Mesendoderm (in vitro differentiated cells): Measurements from ENCODE around the gene CDC34.
A peak's percentile ranks its signal among the peaks of the same experiment; 100 is the strongest.

Experiments
- DNase-seq: peaks from one replicate; pipeline ENCODE4 v3.0.0; 2013
- H2AK5ac ChIP-seq: 2 replicates; pipeline ENCODE4 v1.6.1; 2013; ENCODE audit warnings: low read length, inconsistent platforms
- H2BK120ac ChIP-seq: 2 replicates; pipeline ENCODE4 v1.6.1; 2013; ENCODE audit warnings: low read depth, mild to moderate bottlenecking, low read length, moderate library complexity, mixed read lengths
- H2BK15ac ChIP-seq: replicated peaks from 2 replicates; pipeline ENCODE4 v1.6.1; 2013; ENCODE audit warnings: low read depth, mild to moderate bottlenecking, moderate library complexity
- H2BK5ac ChIP-seq: 2 replicates; pipeline ENCODE4 v1.6.1; 2013; ENCODE audit warnings: low read length, inconsistent platforms
- H3K18ac ChIP-seq: 2 replicates; pipeline ENCODE4 v1.6.1; 2013; ENCODE audit warnings: mild to moderate bottlenecking, low read length, mixed read lengths
- H3K23ac ChIP-seq: one replicate; pipeline ENCODE4 v1.6.1; 2013; ENCODE audit warnings: low read length
- H3K27ac ChIP-seq: 2 replicates; pipeline ENCODE4 v1.5.1; 2013; ENCODE audit warnings: low read depth, mild to moderate bottlenecking, inconsistent platforms, low read length, moderate library complexity
- H3K27me3 ChIP-seq: 2 replicates; pipeline ENCODE4 v1.6.1; 2013; ENCODE audit warnings: low read length, control low read depth, mild to moderate bottlenecking, inconsistent platforms; ENCODE audit not compliant: insufficient read depth, poor library complexity
- H3K36me3 ChIP-seq: 2 replicates; pipeline ENCODE4 v1.6.1; 2013; ENCODE audit warnings: low read length, inconsistent platforms; ENCODE audit not compliant: control insufficient read depth, insufficient read depth
- H3K4ac ChIP-seq: one replicate; pipeline ENCODE4 v1.6.1; 2013; ENCODE audit warnings: low read depth, mild to moderate bottlenecking, low read length, moderate library complexity
- H3K4me1 ChIP-seq: 2 replicates; pipeline ENCODE4 v1.6.1; 2013; ENCODE audit warnings: low read depth, low read length, inconsistent platforms; ENCODE audit not compliant: control insufficient read depth
- H3K4me2 ChIP-seq: 2 replicates; pipeline ENCODE4 v1.6.1; 2013; ENCODE audit warnings: low read length
- H3K4me3 ChIP-seq: 2 replicates; pipeline ENCODE4 v1.5.1; 2013; ENCODE audit warnings: mild to moderate bottlenecking, low read length
- H3K56ac ChIP-seq: one replicate; pipeline ENCODE4 v1.6.1; 2013; ENCODE audit warnings: low read length
- H3K79me1 ChIP-seq: 2 replicates; pipeline ENCODE4 v1.6.1; 2013; ENCODE audit warnings: low read length, inconsistent platforms
- H3K79me2 ChIP-seq: 2 replicates; pipeline ENCODE4 v1.6.1; 2013; ENCODE audit warnings: mild to moderate bottlenecking, low read length; ENCODE audit not compliant: control insufficient read depth, insufficient read depth
- H3K9ac ChIP-seq: 2 replicates; pipeline ENCODE4 v1.6.1; 2013; ENCODE audit warnings: low read length, inconsistent platforms
- H4K5ac ChIP-seq: one replicate; pipeline ENCODE4 v1.6.1; 2013; ENCODE audit warnings: low read length
- H4K8ac ChIP-seq: one replicate; pipeline ENCODE4 v1.6.1; 2013; ENCODE audit warnings: low read depth, mild to moderate bottlenecking, control low read depth, low read length, moderate library complexity
- WGBS: extraction: QIAGEN DNeasy Blood & Tissue Kit; methylation state at CpG from one replicate; pipeline ENCODE4 v1.1.7; 2013; ENCODE audit warnings: low lambda C conversion rate, missing lambda C conversion rate; ENCODE audit not compliant: insufficient coverage; ENCODE audit errors: extremely low coverage; 5-methylcytosine and 5-hydroxymethylcytosine counted together

The CDC34 gene

GRCh38 chr19:567296-567900 lies 35.8 kb downstream of the CDC34 start:
- Histone ChIP-seq H3K36me3 (no peaks in the 10 kb centered on the region), H2BK5ac (no peak overlapping the region), H4K5ac (no peak overlapping the region), H3K4me1 (no peaks in the 10 kb centered on the region), H3K4me2 (no peak overlapping the region), H3K9ac (no peak overlapping the region), H3K56ac (no peak overlapping the region), H4K8ac (no peak overlapping the region), H3K18ac (no peak overlapping the region), H3K23ac (no peak overlapping the region), H3K27ac (no peak overlapping the region), H2AK5ac (no peak overlapping the region), H2BK15ac (no peak overlapping the region), H3K4me3 (no peak overlapping the region), H3K79me1 (no peaks in the 10 kb centered on the region), H2BK120ac (no peak overlapping the region), H3K27me3 (no peaks in the 10 kb centered on the region), H3K4ac (no peak overlapping the region), H3K79me2 (no peaks in the 10 kb centered on the region)
- WGBS = no CpG with 5 or more reads among the region's 22 CpGs
- no peak for DNase-seq

GRCh38 chr19:570251-570686 lies 38.7 kb downstream of the CDC34 start:
- Histone ChIP-seq H3K79me2 (peaks cover 26% of the 10 kb centered on the region), H3K4me3 (no peak overlapping the region), H3K79me1 (no peaks in the 10 kb centered on the region), H2BK120ac (no peak overlapping the region), H3K27me3 (no peaks in the 10 kb centered on the region), H3K56ac (no peak overlapping the region), H2AK5ac (no peak overlapping the region), H3K18ac (no peak overlapping the region), H4K8ac (no peak overlapping the region), H3K9ac (no peak overlapping the region), H2BK15ac (no peak overlapping the region), H3K36me3 (no peaks in the 10 kb centered on the region), H3K27ac (no peak overlapping the region), H3K23ac (no peak overlapping the region), H2BK5ac (no peak overlapping the region), H4K5ac (no peak overlapping the region), H3K4me1 (peaks cover 5% of the 10 kb centered on the region), H3K4me2 (no peak overlapping the region), H3K4ac (no peak overlapping the region)
- no CpG with 5 or more reads among the region's 25 CpGs for WGBS
- no peak for DNase-seq

GRCh38 chr19:570937-571565 lies 39.5 kb downstream of the CDC34 start:
- no peaks in the 10 kb centered on the region for H3K27me3 ChIP-seq
- no peak overlapping the region for H2BK15ac ChIP-seq
- H3K79me1 ChIP-seq = no peaks in the 10 kb centered on the region
- H3K56ac ChIP-seq = peak overlapping the region; percentile 92
- DNase-seq = peak; percentile 74
- peak overlapping the region; percentile 97 for H3K4me2 ChIP-seq
- H4K5ac ChIP-seq = no peak overlapping the region
- H3K36me3 ChIP-seq = no peaks in the 10 kb centered on the region
- WGBS = no CpG with 5 or more reads among the region's 45 CpGs
- peak overlapping the region; percentile 89 for H3K23ac ChIP-seq
- no peak overlapping the region for H2AK5ac ChIP-seq
- no peak overlapping the region for H3K18ac ChIP-seq
- no peak overlapping the region for H4K8ac ChIP-seq
- H2BK120ac ChIP-seq = no peak overlapping the region
- H3K4me3 ChIP-seq = peak overlapping the region; percentile 48
- no peak overlapping the region for H3K4ac ChIP-seq
- peak overlapping the region; percentile 35 for H3K27ac ChIP-seq
- no peak overlapping the region for H2BK5ac ChIP-seq
- H3K79me2 ChIP-seq = peaks cover 33% of the 10 kb centered on the region
- peak overlapping the region; percentile 70 for H3K9ac ChIP-seq
- H3K4me1 ChIP-seq = peaks cover 5% of the 10 kb centered on the region

- Histone ChIP-seq H4K8ac (no peak overlapping the region), H3K79me1 (no peaks in the 10 kb centered on the region), H2AK5ac (no peak overlapping the region), H3K56ac (peak overlapping the region; percentile 92), H2BK120ac (no peak overlapping the region), H3K27ac (peak overlapping the region; percentile 35), H2BK15ac (no peak overlapping the region), H2BK5ac (no peak overlapping the region), H3K4me2 (peak overlapping the region; percentile 97), H3K23ac (peak overlapping the region; percentile 89), H3K18ac (no peak overlapping the region), H4K5ac (no peak overlapping the region), H3K27me3 (no peaks in the 10 kb centered on the region), H3K9ac (peak overlapping the region; percentile 70), H3K4me3 (peak overlapping the region; percentile 48), H3K4ac (no peak overlapping the region), H3K79me2 (peaks cover 37% of the 10 kb centered on the region), H3K36me3 (no peaks in the 10 kb centered on the region), H3K4me1 (peaks cover 5% of the 10 kb centered on the region)
- no CpG with 5 or more reads among the region's 14 CpGs for WGBS
- DNase-seq = peak; percentile 52
Measured at GRCh38 chr19:571566-571974, 40.0 kb downstream of the CDC34 start.

GRCh38 chr19:572140-572742 lies 40.7 kb downstream of the CDC34 start, which contains the start of gene BSG:
BSG (plus strand) TSS chr19:572596; CDS start chr19:572635, 39 bp downstream.
- Histone ChIP-seq H3K56ac (peak within 1 kb of the TSS; percentile 96), H3K9ac (peak within 1 kb of the TSS; percentile 97), H2BK5ac (no peak within 1 kb of the TSS), H3K27ac (peak within 1 kb of the TSS; percentile 74), H3K4me2 (peak within 1 kb of the TSS; percentile 97), H4K8ac (peak within 1 kb of the TSS; percentile 82), H3K36me3 (no peaks in the 10 kb centered on the region), H3K4me3 (peak within 1 kb of the TSS; percentile 87), H2BK120ac (no peak within 1 kb of the TSS), H2AK5ac (peak within 1 kb of the TSS; percentile 66), H3K27me3 (no peaks in the 10 kb centered on the region), H3K23ac (peak within 1 kb of the TSS; percentile 89), H3K4me1 (peaks cover 5% of the 10 kb centered on the region), H3K4ac (peak within 1 kb of the TSS; percentile 81), H3K79me1 (peaks cover 2% of the 10 kb centered on the region), H3K79me2 (peaks cover 44% of the 10 kb centered on the region), H3K18ac (peak within 1 kb of the TSS; percentile 90), H2BK15ac (no peak within 1 kb of the TSS), H4K5ac (no peak within 1 kb of the TSS)
- peak; percentile 99 for DNase-seq
- WGBS = no CpG with 5 or more reads among the region's 79 CpGs
